Body of pancreas (tissue), 4 donors: ENCODE data around the gene PNMA3. TPM values are rescaled to one million over a fixed set of nuclear protein-coding genes. Genes with fewer than 3 reads are reported as not detected.

Experiments
- ATAC-seq: fragments of 150-250 bp; one replicate; pipeline ENCODE4 v1.9.1; 2016
- DNase-seq, 4 donors: peaks; one replicate each; pipeline ENCODE4 v3.0.0-alpha.2; 2019
- H3K27ac ChIP-seq, 4 donors: fragments of 200-600 bp; sonication (generic); 1 replicate in 3 of 4; 2 replicates in 1 of 4; pipeline versions ENCODE4 v1.5.1 to v1.6.1; 2016 to 2019; ENCODE audit warnings: mild to moderate bottlenecking in 1 of 4, mixed read lengths in 1 of 4, moderate library complexity in 1 of 4
- H3K27me3 ChIP-seq, 2 donors: fragments of 200-600 bp; sonication (generic); one replicate each; pipeline ENCODE4 v1.6.0; 2016; ENCODE audit warnings: mild to moderate bottlenecking in 1 of 2
- H3K36me3 ChIP-seq, 2 donors: fragments of 200-600 bp; sonication (generic); replicated peaks in 1 of 2; 2 replicates each; pipeline ENCODE4 v1.5.1; 2016; ENCODE audit warnings: low read depth in 2 of 2; ENCODE audit not compliant: insufficient read depth in 1 of 2
- H3K4me1 ChIP-seq: fragments of 200-600 bp; sonication (generic); one replicate; pipeline ENCODE4 v1.6.0; 2016
- H3K4me3 ChIP-seq, 2 donors: fragments of 200-600 bp; sonication (generic); 1 replicate in 1 of 2; 2 replicates in 1 of 2; pipeline ENCODE4 v1.5.1; 2016 to 2019
- H3K9me3 ChIP-seq, 3 donors: fragments of 200-600 bp; sonication (generic); 1 replicate in 2 of 3; 2 replicates in 1 of 3; pipeline ENCODE4 v1.5.1; 2016
- POLR2A ChIP-seq, 3 donors: fragments of 450-650 bp; IDR thresholded peaks; one replicate each; pipeline ENCODE4 v1.6.1; 2016; ENCODE audit warnings: antibody characterized with exemption in 3 of 3, mild to moderate bottlenecking in 2 of 3
- WGBS, 2 donors: methylation state at CpG; one replicate each; pipeline ENCODE4 v1.1.5; 2017; 5-methylcytosine and 5-hydroxymethylcytosine counted together
- intact Hi-C: fragments of 100-400 bp; cut with DNase I; formaldehyde crosslinking; loops from one replicate; pipeline ENCODE4 v1.15.1; 2023
- total RNA-seq, 2 donors: library from RNA; depleted of rRNA; stranded (reverse); fragments of >200 nt; gene quantifications; one replicate each; pipeline ENCODE4 v1.1.0, GENCODE V29; 2016
- TF ChIP-seq, protein P1 (sequence below), 7 experiments: fragments of 450-650 bp in 4 of 7; fragments of 200-600 bp in 3 of 7; sonication (generic) in 3 of 7; IDR thresholded peaks; one replicate each; pipeline ENCODE4 v1.5.1; 2016 to 2019; ENCODE audit warnings: antibody characterized with exemption in 7 of 7

Gene PNMA3
- total RNA-seq, 2 donors from 2014 or later: 0.26 to 0.33 TPM

DNA sequence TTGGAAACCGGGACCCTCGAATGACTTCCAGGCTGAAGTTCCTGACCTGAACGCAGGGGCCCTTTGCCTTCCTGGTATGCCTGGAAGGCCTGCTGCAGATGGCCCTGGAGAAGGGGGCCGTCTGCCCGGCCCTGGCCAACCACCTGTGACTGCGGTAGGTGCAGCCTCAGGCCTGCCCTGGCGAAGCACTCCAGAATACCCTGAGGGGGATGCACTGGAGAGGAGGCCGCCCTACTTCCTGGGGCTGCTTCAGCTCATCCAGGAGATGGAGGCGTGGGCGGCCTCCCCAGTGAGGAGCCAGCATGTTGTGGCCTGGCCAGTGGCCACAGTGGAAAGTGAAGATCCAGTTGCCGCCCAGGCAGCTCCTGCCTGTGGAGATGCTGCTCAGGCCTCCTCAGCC lies 26.4 kb upstream of the PNMA3 start:
- DNase-seq (no peak), ATAC-seq (no peak)
- H3K4me1 ChIP-seq: no peaks in the 10 kb centered on the region
- intact Hi-C loops: loop anchor here (10.0 kb wide), 1 partner anchor 475 kb away; no protein-coding TSS in a partner anchor
- H3K27me3 ChIP-seq: no peaks in the 10 kb centered on the region
- H3K4me3 ChIP-seq: no peak overlapping the region
- no peaks in the 10 kb centered on the region for H3K9me3 ChIP-seq
- TF ChIP-seq, protein P1, sequence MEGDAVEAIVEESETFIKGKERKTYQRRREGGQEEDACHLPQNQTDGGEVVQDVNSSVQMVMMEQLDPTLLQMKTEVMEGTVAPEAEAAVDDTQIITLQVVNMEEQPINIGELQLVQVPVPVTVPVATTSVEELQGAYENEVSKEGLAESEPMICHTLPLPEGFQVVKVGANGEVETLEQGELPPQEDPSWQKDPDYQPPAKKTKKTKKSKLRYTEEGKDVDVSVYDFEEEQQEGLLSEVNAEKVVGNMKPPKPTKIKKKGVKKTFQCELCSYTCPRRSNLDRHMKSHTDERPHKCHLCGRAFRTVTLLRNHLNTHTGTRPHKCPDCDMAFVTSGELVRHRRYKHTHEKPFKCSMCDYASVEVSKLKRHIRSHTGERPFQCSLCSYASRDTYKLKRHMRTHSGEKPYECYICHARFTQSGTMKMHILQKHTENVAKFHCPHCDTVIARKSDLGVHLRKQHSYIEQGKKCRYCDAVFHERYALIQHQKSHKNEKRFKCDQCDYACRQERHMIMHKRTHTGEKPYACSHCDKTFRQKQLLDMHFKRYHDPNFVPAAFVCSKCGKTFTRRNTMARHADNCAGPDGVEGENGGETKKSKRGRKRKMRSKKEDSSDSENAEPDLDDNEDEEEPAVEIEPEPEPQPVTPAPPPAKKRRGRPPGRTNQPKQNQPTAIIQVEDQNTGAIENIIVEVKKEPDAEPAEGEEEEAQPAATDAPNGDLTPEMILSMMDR (IDR thresholded peaks at IDR 0.05): no peak
- TF ChIP-seq POLR2A (IDR thresholded peaks at IDR 0.05): no peak
- WGBS, 2 donors: 94% methylated on average over 6 of the region's 11 CpGs; no CpG with 5 or more reads in 1 of the 2 donors
- H3K27ac ChIP-seq: no peak overlapping the region
- no peaks in the 10 kb centered on the region for H3K36me3 ChIP-seq

DNA sequence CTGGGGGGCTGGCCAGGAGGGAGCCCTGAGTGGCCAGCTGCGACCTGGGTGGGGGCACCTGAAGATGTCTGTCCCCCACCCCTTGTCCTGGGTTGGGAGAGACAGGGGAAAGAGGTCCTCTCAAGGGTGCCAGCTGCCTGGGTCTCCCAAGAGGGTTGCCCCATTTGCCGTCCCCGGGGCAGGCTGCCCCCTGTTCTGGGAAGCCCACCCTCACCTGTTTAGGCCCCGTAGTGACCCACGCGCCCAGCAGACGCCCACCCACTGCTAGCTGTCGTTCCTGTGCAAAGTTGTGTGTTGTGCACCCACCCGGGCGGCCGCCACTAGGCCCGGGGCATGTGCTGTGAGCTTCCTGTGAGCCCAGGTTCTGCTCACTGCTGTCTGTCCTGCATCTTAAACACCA lies 25.5 kb upstream of the PNMA3 start:
- no peak for DNase-seq
- intact Hi-C loops: loop anchor here (10.0 kb wide), 1 partner anchor 474 kb away; no protein-coding TSS in a partner anchor

DNA sequence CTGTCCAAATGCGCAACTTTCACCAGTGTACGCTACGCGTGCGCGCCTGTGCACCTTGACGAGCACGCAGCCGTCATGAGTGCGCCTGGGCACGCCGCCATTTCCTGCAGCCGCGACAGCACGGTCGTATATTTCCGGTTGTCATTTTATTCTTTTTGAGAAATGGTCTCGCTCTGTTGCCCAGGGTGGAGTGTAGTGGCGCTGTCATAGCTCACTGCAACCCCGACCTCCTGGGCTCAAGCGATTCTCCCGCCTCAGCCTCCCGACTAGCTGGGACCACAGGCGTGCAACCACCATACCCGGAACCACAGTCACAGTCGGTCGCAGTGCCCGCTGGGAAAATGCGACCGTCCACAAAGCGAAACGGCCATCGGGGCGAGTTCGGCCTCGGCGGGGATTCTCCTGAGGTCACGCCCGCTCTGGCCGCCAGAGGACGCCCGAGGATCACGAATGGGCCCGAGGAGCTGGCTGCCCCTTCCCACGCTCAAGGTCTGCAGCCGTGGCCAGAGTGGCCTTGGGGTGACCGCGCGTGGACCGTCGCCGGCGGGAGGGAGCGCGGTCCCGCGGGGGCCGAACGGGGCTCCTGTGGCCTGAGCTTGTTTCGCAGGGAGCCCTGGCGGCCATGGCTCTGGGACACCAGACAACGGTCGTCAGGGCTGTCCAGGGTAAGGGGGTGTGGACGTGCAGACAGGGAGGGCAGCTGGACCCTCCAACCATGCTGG lies 23.7 kb upstream of the PNMA3 start:
- Histone ChIP-seq H3K27me3 (no peaks in the 10 kb centered on the region), H3K36me3 (no peaks in the 10 kb centered on the region), H3K4me3 (no peak overlapping the region), H3K4me1 (no peaks in the 10 kb centered on the region), H3K9me3 (no peaks in the 10 kb centered on the region), H3K27ac (no peak overlapping the region)
- TF ChIP-seq, protein P1 (IDR thresholded peaks at IDR 0.05): peak; percentile 65 to 93 (median 85)
- TF ChIP-seq POLR2A (IDR thresholded peaks at IDR 0.05): peak in 2 of 3 donors; percentile 23 to 28
- intact Hi-C loops: loop anchor here (10.0 kb wide), 1 partner anchor 472 kb away; no protein-coding TSS in a partner anchor
- WGBS, 2 donors: 20 to 22% methylated on average over 4 to 54 of the region's 64 CpGs
- peak; percentile 93 for ATAC-seq
- DNase-seq: peak; percentile 66 to 75 (median 74)

More for the DNA sequence above, 25.5 kb upstream of the PNMA3 start:
- TF ChIP-seq, protein P1 (IDR thresholded peaks at IDR 0.05): no peak
- no peak for TF ChIP-seq POLR2A (IDR thresholded peaks at IDR 0.05)
- Histone ChIP-seq H3K36me3 (no peaks in the 10 kb centered on the region), H3K4me3 (no peak overlapping the region), H3K9me3 (no peaks in the 10 kb centered on the region), H3K27ac (no peak overlapping the region), H3K27me3 (no peaks in the 10 kb centered on the region), H3K4me1 (no peaks in the 10 kb centered on the region)
- no peak for ATAC-seq
- WGBS, 2 donors: 85% methylated on average over 9 of the region's 12 CpGs; no CpG with 5 or more reads in 1 of the 2 donors

DNA sequence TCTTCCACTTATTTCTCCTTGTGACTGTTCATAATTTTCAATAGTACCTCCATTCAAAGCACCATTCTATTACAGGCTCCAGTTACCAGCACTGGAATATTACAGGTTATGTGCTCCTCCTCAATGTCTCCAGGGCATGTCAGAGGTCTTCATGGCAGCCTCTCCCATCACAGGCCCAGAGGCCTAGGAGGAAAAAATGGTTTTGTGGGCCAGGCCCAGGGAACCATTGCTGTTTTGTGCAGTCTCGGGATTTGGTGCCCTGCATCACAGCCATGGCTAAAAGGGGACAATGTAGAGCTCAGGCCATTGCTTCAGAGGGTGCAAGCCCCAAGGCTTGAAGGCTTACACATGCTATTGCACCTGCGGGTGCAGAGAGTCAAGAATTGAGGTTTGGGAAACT lies 7.2 kb upstream of the PNMA3 start:
- no peaks in the 10 kb centered on the region for H3K27me3 ChIP-seq
- no peak for DNase-seq
- H3K9me3 ChIP-seq: no peaks in the 10 kb centered on the region
- WGBS, 2 donors: 100% methylated on average over 2 of the region's 2 CpGs; no CpG with 5 or more reads in 1 of the 2 donors
- no peak for ATAC-seq
- H3K4me3 ChIP-seq: no peak overlapping the region
- no peak for TF ChIP-seq POLR2A (IDR thresholded peaks at IDR 0.05)
- TF ChIP-seq, protein P1 (IDR thresholded peaks at IDR 0.05): no peak
- no peaks in the 10 kb centered on the region for H3K36me3 ChIP-seq
- H3K27ac ChIP-seq: no peak overlapping the region
- intact Hi-C loops: no loop called here
- no peaks in the 10 kb centered on the region for H3K4me1 ChIP-seq
